ENCODE measurements around the gene FAM151A. TPM values are rescaled to one million over a fixed set of nuclear protein-coding genes. Genes with fewer than 3 reads are reported as not detected.

FAM151A gene
- total RNA-seq, 1 donor from 2014 or later, result not detected

DNA sequence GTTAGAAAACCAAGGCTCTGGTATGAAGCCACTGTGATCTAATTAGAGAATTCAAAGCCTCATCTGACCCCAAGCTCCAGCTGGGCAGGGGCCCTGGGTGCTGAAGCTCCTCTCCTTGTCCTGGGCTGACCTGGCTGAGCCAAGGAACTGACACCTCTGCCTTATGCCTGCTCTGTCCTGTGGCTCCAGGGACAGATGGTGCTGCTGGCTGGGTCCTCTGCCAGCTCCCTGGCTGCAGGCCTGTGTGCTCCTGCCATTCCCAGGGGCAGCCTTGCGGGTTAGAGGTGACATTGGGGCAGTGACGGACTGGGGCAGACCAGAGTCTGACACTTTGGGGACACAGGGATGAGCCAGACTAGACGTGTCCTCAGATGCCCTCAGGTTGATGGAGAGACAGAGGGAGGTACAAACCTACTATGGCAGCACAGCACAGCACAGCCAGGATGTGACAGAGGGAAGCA lies 63.5 kb downstream of the FAM151A start:
- TF ChIP-seq, protein P1, sequence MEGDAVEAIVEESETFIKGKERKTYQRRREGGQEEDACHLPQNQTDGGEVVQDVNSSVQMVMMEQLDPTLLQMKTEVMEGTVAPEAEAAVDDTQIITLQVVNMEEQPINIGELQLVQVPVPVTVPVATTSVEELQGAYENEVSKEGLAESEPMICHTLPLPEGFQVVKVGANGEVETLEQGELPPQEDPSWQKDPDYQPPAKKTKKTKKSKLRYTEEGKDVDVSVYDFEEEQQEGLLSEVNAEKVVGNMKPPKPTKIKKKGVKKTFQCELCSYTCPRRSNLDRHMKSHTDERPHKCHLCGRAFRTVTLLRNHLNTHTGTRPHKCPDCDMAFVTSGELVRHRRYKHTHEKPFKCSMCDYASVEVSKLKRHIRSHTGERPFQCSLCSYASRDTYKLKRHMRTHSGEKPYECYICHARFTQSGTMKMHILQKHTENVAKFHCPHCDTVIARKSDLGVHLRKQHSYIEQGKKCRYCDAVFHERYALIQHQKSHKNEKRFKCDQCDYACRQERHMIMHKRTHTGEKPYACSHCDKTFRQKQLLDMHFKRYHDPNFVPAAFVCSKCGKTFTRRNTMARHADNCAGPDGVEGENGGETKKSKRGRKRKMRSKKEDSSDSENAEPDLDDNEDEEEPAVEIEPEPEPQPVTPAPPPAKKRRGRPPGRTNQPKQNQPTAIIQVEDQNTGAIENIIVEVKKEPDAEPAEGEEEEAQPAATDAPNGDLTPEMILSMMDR (IDR thresholded peaks at IDR 0.05), result no peak
- H3K9me3 ChIP-seq, result peaks cover 4% of the 10 kb centered on the region
- H3K27me3 ChIP-seq (ENCODE audit: low read depth), result no peaks in the 10 kb centered on the region
- H3K27ac ChIP-seq, result no peak overlapping the region
- no peaks in the 10 kb centered on the region for H3K36me3 ChIP-seq
- ATAC-seq (no peak), DNase-seq (no peak)
- intact Hi-C loops (cut with DNase I), result no loop called here
- no peaks in the 10 kb centered on the region for H3K4me1 ChIP-seq
- no peak overlapping the region for H3K4me3 ChIP-seq

Other genes with a start within 250 kb of the FAM151A start
- gene SSBP3, start 217.1 kb downstream of the FAM151A start, total RNA-seq, result 44.0 TPM
- gene ACOT11, start 75.3 kb downstream of the FAM151A start, total RNA-seq, result 5.0 TPM
- 2.1 TPM for gene MROH7, start 18.3 kb upstream of the FAM151A start, total RNA-seq
- 13.5 TPM for gene TTC4, start 92.3 kb upstream of the FAM151A start, total RNA-seq
- gene PARS2, start 141.0 kb upstream of the FAM151A start, total RNA-seq, result 3.3 TPM
- 8.4 TPM for gene TTC22, start 177.8 kb upstream of the FAM151A start, total RNA-seq

All from lower lobe of right lung (tissue), 2 donors.